Keratinocyte (primary cell): ENCODE measurements around the gene HPSE2. TPM values are rescaled to one million over a fixed set of nuclear protein-coding genes. Genes with fewer than 3 reads are reported as not detected.
A peak's percentile ranks its signal among the peaks of the same experiment; 100 is the strongest.

Experiments
- DNase-seq: peaks from one replicate; pipeline ENCODE4 v3.0.0-alpha.2; 2011; ENCODE audit warnings: low read depth, missing footprints, low spot score
- FAIRE-seq: peaks from 2 replicates; lab custom pipeline; 2011; peaks lifted over from hg19 to GRCh38; lab: Jason Lieb, UNC
- H2AFZ ChIP-seq: 2 replicates; pipeline ENCODE4 v1.6.0; 2012; ENCODE audit warnings: low read length, control low read depth, inconsistent platforms; ENCODE audit not compliant: control insufficient read depth
- H3K27ac ChIP-seq: 2 replicates; pipeline ENCODE4 v1.5.1; 2011; ENCODE audit warnings: low read length; ENCODE audit not compliant: control insufficient read depth, insufficient read depth
- H3K27me3 ChIP-seq: 3 replicates; pipeline ENCODE4 v1.6.0; 2011; ENCODE audit warnings: low read length; ENCODE audit not compliant: control insufficient read depth, insufficient read depth; ENCODE audit errors: extremely low read depth
- H3K36me3 ChIP-seq, 2 experiments: 2 replicates in 1 of 2; 3 replicates in 1 of 2; pipeline ENCODE4 v1.5.1; 2011; ENCODE audit warnings: low read length in 2 of 2, mild to moderate bottlenecking in 1 of 2; ENCODE audit not compliant: control insufficient read depth in 2 of 2, insufficient read depth in 2 of 2; ENCODE audit errors: extremely low read depth in 1 of 2
- H3K4me1 ChIP-seq: 3 replicates; pipeline ENCODE4 v1.5.1; 2011; ENCODE audit warnings: low read length; ENCODE audit not compliant: control insufficient read depth, insufficient read depth; ENCODE audit errors: extremely low read depth
- H3K4me2 ChIP-seq: 3 replicates; pipeline ENCODE4 v1.6.0; 2011; ENCODE audit warnings: low read depth, low read length; ENCODE audit not compliant: control insufficient read depth, insufficient read depth; ENCODE audit errors: extremely low read depth
- H3K4me3 ChIP-seq, 3 experiments: fragments of 200-600 bp in 1 of 3; sonication (generic) in 1 of 3; 2 replicates in 2 of 3; 3 replicates in 1 of 3; pipeline ENCODE4 v1.5.1; 2011 to 2016; ENCODE audit warnings: low read length in 3 of 3, mild to moderate bottlenecking in 3 of 3, control low read depth in 2 of 3, inconsistent platforms in 1 of 3, low read depth in 1 of 3, mixed read lengths in 1 of 3, mixed run types in 1 of 3, moderate library complexity in 1 of 3; ENCODE audit not compliant: control insufficient read depth in 2 of 3, insufficient read depth in 2 of 3; ENCODE audit errors: extremely low read depth in 1 of 3
- H3K79me2 ChIP-seq: 2 replicates; pipeline ENCODE4 v1.6.0; 2012; ENCODE audit warnings: low read length; ENCODE audit not compliant: control insufficient read depth, insufficient read depth
- H3K9ac ChIP-seq: 3 replicates; pipeline ENCODE4 v1.6.0; 2011; ENCODE audit warnings: low read length; ENCODE audit not compliant: control insufficient read depth, insufficient read depth; ENCODE audit errors: extremely low read depth
- H3K9me1 ChIP-seq: 3 replicates; pipeline ENCODE4 v1.6.0; 2011; ENCODE audit warnings: low read length; ENCODE audit not compliant: control insufficient read depth, insufficient read depth; ENCODE audit errors: extremely low read depth
- H3K9me3 ChIP-seq: 2 replicates; pipeline ENCODE4 v1.5.1; 2012; ENCODE audit warnings: low read depth, low read length; ENCODE audit not compliant: control insufficient read depth
- H4K20me1 ChIP-seq: 3 replicates; pipeline ENCODE4 v1.6.0; 2011; ENCODE audit warnings: low read length; ENCODE audit not compliant: control insufficient read depth, insufficient read depth; ENCODE audit errors: extremely low read depth
- CTCF ChIP-seq, 3 experiments: IDR thresholded peaks in 1 of 3; conservative IDR thresholded peaks in 1 of 3; optimal IDR thresholded peaks in 1 of 3; 2 replicates in 2 of 3; 3 replicates in 1 of 3; pipeline versions ENCODE3 to v1.5.1; 2011; ENCODE audit warnings: low read length in 3 of 3, mild to moderate bottlenecking in 3 of 3, moderate library complexity in 2 of 3, control low read depth in 1 of 3, inconsistent platforms in 1 of 3; ENCODE audit not compliant: insufficient read depth in 2 of 3; ENCODE audit errors: extremely low read depth in 1 of 3
- EZH2 ChIP-seq: IDR thresholded peaks from one replicate; pipeline ENCODE4 v1.6.1; 2012; ENCODE audit warnings: inconsistent platforms, mild to moderate bottlenecking, low read length, moderate library complexity
- dilution Hi-C: fragments of 300-500 bp; cut with MboI; formaldehyde crosslinking; loops from one replicate; pipeline ENCODE4 v1.7.0; 2020; ENCODE audit warnings: low sequenced_read_pairs; ENCODE audit not compliant: extremely low pct_ligation_motif_present
- polyA plus RNA-seq, 5 experiments: library from polyadenylated mRNA; depleted of rRNA in 3 of 5; stranded (reverse) in 3 of 5; stranded (forward) in 1 of 5; unstranded in 1 of 5; fragments of >200 nt; gene quantifications; 1 replicate in 1 of 5; 2 replicates in 3 of 5; 3 replicates in 1 of 5; pipeline versions ENCODE4 v1.2.1 to v1.2.3, GENCODE V29; 2011 to 2012; ENCODE audit warnings: missing spikeins in 2 of 5, low read depth in 1 of 5, low replicate concordance in 1 of 5

HPSE2 gene
- polyA plus RNA-seq, 1 donor (not counting 4 experiments of a cell fraction or from before 2014, with no cell fraction given) = 0.01 TPM

GRCh38 chr10:99236627-99237309 lies 1.1 kb upstream of the HPSE2 start:
- FAIRE-seq (no peak), DNase-seq (no peak)
- H3K27ac ChIP-seq = no peak overlapping the region
- H3K4me1 ChIP-seq = no peaks in the 10 kb centered on the region
- no peak overlapping the region for H3K9ac ChIP-seq
- no peaks in the 10 kb centered on the region for H3K9me3 ChIP-seq
- H3K27me3 ChIP-seq = peaks cover 58% of the 10 kb centered on the region
- no peaks in the 10 kb centered on the region for H3K9me1 ChIP-seq
- H2AFZ ChIP-seq = no peak overlapping the region
- no peak overlapping the region for H3K4me3 ChIP-seq
- peaks cover 4% of the 10 kb centered on the region for H4K20me1 ChIP-seq
- H3K79me2 ChIP-seq = no peaks in the 10 kb centered on the region
- TF ChIP-seq EZH2 = peak; percentile 21
- no peak for TF ChIP-seq CTCF (optimal IDR thresholded peaks at IDR 0.05 in 1 of 3, IDR thresholded peaks at IDR 0.05 in 1 of 3, conservative IDR thresholded peaks at IDR 0.05 in 1 of 3; ENCODE audit: extremely low read depth in 1 of 3, insufficient read depth in 2 of 3, low read length in 3 of 3)
- dilution Hi-C loops = no loop called here
- H3K36me3 ChIP-seq = no peaks in the 10 kb centered on the region
- no peak overlapping the region for H3K4me2 ChIP-seq

DNA sequence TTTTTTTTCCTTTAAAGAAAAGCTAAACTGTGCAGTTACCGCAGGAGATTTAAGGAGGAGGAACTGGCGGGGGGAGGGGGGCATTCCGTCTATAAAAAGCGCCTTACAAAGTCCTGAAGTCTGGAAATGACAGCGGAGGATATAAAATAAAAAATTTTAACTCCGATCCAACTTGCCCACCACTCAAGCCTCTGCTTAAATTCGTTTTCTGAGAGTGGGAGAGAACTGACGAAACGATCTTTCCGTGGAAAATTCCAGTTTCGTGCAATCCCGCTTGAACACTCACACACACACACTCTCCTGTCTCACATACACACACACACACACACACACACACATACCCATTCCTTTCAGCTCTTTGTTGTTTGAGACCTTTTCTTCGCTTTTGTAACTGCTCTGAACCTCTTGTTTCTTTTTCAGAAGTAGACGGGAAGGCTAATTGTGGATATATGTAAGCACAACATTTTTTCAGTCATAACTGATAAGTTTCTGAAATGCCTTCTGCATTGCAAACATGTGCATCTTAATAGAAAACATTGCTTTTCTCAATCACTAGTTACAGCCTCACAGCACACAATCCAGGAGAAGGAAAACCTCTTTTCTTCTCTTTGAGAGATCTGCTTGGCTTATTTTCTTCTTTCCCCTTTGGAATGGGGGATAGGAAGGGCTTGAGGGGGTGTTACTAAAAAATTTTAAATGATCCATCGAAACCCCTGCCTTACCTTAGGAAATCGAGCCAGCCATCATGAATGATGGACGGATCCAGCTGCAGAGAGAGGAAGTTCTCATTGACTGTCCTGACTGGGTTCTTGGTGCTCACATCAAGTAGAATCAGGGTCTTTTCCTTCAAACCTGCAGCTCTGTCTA lies 628 bp downstream of the HPSE2 start:
- H3K9ac ChIP-seq = no peak overlapping the region
- TF ChIP-seq EZH2 (peak; percentile 57), CTCF (optimal IDR thresholded peaks at IDR 0.05 in 1 of 3, IDR thresholded peaks at IDR 0.05 in 1 of 3, conservative IDR thresholded peaks at IDR 0.05 in 1 of 3; ENCODE audit: extremely low read depth in 1 of 3, insufficient read depth in 2 of 3, low read length in 3 of 3) (no peak)
- H3K4me2 ChIP-seq = peak overlapping the region; percentile 82
- H2AFZ ChIP-seq = no peak overlapping the region
- dilution Hi-C loops = no loop called here
- H3K9me1 ChIP-seq = no peaks in the 10 kb centered on the region
- no peak for DNase-seq
- no peaks in the 10 kb centered on the region for H3K36me3 ChIP-seq
- H3K27me3 ChIP-seq = peaks cover 75% of the 10 kb centered on the region
- H3K79me2 ChIP-seq = no peaks in the 10 kb centered on the region
- no peaks in the 10 kb centered on the region for H3K4me1 ChIP-seq
- peaks cover 4% of the 10 kb centered on the region for H4K20me1 ChIP-seq
- no peaks in the 10 kb centered on the region for H3K9me3 ChIP-seq
- peak overlapping the region in 1 of 3 experiments; percentile 44 for H3K4me3 ChIP-seq
- FAIRE-seq = no peak
- no peak overlapping the region for H3K27ac ChIP-seq
